GM13976 (cell line): Measurements from ENCODE around the gene CTNNA2.

Experiments used
- DNase-seq: peaks from one replicate; pipeline ENCODE4 v3.0.0; 2012; ENCODE audit warnings: low spot score
- in situ Hi-C: fragments of 300-500 bp; cut with MboI; formaldehyde crosslinking; loops from one replicate; pipeline ENCODE4 v1.12.0; 2022; ENCODE audit warnings: low sequenced_read_pairs, mixed read lengths, inconsistent platforms; ENCODE audit not compliant: unreplicated experiment
- TF ChIP-seq, protein P1 (sequence below): IDR thresholded peaks from 2 replicates; pipeline ENCODE4 v1.5.1; 2012; ENCODE audit warnings: borderline replicate concordance, mild to moderate bottlenecking; ENCODE audit not compliant: insufficient read depth; ENCODE audit errors: extremely low read depth, missing control alignments, control extremely low read depth

The CTNNA2 gene

DNA sequence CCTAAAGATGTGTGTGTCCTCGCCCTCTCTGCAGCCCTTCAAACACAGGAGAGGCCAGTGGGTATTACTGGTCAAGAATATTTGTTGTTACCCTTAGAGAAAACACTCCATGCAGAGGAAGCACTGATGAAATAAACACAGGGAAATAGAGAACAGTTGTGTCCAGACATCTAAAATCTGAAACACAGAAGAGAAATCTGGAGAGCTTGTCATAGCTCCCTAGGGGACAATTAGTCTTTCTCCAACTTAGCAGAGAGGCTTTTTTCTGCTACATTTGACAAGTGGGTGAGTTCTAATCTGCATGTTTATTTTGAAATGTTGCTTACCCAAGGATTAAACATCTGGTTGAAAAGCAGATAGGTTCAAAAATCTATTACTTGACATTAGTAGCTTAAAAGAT lies 190.1 kb downstream of the CTNNA2 start:
- no peak for DNase-seq
- in situ Hi-C loops, result no loop called here
- TF ChIP-seq, protein P1, sequence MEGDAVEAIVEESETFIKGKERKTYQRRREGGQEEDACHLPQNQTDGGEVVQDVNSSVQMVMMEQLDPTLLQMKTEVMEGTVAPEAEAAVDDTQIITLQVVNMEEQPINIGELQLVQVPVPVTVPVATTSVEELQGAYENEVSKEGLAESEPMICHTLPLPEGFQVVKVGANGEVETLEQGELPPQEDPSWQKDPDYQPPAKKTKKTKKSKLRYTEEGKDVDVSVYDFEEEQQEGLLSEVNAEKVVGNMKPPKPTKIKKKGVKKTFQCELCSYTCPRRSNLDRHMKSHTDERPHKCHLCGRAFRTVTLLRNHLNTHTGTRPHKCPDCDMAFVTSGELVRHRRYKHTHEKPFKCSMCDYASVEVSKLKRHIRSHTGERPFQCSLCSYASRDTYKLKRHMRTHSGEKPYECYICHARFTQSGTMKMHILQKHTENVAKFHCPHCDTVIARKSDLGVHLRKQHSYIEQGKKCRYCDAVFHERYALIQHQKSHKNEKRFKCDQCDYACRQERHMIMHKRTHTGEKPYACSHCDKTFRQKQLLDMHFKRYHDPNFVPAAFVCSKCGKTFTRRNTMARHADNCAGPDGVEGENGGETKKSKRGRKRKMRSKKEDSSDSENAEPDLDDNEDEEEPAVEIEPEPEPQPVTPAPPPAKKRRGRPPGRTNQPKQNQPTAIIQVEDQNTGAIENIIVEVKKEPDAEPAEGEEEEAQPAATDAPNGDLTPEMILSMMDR, result no peak

DNA sequence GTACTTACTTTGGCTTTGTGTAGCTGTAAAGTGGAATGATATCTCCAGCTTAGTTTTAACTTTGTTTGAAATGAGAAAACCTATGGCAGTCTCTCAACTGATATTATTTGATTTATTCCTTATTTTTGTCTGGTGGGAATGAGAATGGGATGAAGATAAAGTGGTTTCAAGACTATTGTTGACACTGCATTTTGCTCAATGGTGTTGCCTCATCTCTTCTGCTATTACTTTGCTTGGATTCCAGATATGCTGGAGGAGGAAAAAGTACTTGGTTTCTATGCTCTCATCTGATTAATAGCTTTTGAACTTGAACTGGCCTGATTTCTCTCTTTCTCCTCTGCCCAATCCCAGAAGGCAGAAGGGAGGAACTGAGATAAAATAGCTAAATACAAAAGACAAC lies 198.2 kb downstream of the CTNNA2 start:
- TF ChIP-seq, protein P1, result no peak
- in situ Hi-C loops, result no loop called here
- DNase-seq, result no peak

DNA sequence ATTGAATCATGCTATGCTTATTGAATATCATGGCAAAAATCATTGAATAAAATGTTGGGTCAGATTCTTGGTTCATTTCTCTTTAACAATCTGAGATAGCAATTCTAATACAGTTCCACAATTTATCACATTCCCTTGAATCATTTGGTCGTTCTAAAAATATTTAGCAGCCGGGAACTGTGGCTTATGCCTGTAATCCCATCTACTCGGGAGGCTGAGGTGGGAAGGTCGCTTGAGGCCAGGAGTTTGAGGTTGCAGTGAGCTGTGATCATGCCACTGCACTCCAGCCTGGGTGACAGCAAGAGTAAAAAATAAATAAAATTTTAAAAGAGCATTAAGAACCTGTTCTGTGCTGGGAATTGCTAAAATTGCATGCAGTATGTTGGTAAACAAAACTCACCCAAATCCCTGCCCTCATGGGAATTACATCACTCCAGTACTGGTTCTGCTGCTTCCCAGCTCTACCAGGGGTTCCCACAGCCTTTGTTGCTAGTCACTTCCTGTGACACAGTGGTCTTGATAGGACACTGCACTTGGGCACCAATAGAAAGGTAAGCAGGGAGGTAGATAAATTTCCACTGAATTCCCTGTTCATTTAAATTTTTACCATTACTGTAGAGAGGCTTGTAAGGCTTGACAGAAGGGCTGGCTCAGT lies 200.4 kb downstream of the CTNNA2 start:
- in situ Hi-C loops, result no loop called here
- no peak for DNase-seq

DNA sequence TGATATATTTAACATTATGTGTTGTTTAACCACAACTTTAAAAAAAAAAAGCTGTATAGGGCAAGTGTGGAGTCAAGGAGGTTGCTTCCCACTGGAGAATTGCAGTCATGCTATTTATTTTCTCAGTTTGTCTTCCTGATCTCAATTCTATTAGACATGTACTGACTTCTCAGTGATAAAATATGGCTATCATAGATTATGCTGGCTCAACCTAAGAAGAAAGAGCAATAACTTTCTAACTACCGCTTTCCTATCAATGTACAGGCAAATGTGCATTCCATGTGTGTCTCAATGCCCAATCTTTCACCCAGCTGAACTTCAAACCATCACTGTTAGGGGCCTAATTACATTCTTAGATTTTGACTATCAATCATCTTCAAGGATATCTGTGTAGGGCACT lies 201.4 kb downstream of the CTNNA2 start:
- in situ Hi-C loops, result no loop called here
- DNase-seq, result no peak
- TF ChIP-seq, protein P1, result no peak

More for the DNA sequence above, 200.4 kb downstream of the CTNNA2 start:
- TF ChIP-seq, protein P1, result no peak

DNA sequence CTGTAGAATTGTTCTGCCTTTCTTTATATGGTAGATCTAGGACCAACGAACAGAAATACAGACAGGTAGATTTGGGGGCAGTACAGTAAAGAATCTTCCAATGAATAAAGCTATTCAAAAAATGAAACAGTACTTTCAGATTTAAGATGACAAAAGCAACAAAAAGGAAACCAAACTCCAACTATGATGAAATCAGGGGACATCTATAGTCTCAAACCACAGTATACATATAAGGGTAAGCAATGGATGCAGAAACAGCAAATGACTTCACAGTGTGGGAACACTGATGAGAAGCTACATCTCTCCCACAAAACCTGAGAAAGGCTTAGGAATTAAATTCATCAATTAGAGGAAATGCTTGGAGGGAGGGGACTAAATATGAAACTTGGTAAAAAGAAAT lies 202.5 kb downstream of the CTNNA2 start:
- in situ Hi-C loops, result no loop called here

DNA sequence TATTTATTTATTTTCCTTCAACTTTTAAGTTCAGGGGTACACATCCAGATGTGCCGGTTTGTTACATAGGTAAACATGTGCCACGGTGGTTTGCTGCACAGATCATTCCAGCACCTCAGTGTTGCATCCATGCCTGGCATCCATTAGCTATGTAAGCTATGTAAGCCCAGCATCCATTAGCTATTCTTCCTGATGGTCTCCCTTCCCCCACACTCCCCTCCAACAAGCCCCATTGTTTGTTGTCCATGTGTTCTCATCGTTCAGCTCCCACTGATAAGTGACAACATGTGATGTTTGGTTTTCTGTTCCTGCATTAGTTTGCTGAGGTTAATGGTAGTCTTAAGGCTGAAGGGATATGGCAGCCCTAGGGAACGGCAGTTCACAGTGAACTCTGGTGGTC lies 203.4 kb downstream of the CTNNA2 start:
- TF ChIP-seq, protein P1, result no peak
- DNase-seq, result no peak
- in situ Hi-C loops, result no loop called here

More for the DNA sequence above, 202.5 kb downstream of the CTNNA2 start:
- TF ChIP-seq, protein P1, result no peak
- no peak for DNase-seq
